ENCODE measurements around the gene SSBP3. TPM values are rescaled to one million over a fixed set of nuclear protein-coding genes. Genes with fewer than 3 reads are reported as not detected.
"Not testable (repeated sequence)": the region's sequence is repeated elsewhere in the genome, so short reads cannot be mapped to it uniquely, and the experiment has no call there.

The SSBP3 gene
- total RNA-seq (2014; rRNA removed; shearing (Covaris generic)): 27.0 and 56.0 TPM in 2 replicates

DNA sequence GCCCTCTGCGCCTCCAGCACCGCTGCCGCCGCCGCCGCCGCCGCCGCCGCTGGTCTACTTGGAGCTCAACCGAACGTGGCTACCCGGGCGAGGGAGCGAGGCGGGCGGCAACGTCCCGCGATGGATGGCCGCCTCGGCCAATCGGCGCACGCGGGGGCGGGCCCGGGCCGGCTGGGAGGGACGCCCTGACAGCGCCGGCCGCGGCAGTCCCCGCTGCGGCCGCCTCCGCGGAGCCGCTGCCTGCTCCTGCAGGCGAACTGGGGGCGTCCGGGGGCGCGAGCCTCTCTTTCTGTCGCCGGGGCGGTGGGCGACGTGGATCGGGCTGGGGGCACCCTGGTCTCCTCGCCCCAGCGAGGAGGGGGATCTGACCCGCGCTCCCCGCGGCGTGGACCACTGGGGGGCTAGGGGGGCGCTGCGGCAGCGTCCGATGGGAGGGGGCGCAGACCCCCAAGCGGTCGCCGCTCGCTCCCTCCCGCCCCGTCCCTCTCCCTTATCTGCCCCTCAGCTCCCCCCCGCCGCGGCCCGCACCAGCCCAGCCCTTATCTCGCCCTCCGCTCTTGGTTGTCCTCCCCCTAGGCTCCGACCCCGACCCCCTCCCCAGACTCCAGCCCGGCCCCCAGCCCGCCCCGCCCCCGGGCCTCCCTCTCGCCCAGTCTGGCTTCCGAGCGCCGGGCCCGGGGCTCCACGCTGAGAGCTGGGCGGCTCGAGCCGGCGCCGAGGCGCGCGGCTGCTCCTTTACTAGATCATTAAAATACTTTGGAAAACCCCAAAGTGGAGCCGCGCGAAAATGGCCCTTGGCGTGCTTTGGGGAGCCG lies at the start of gene SSBP3:
TSS of gene SSBP3 (minus strand) at position 56 of the 815 bp plus-strand sequence.
- Histone ChIP-seq H3K4me1 (replicated peaks) (peaks cover 44% of the 10 kb centered on the region), H3K36me3 (peaks cover 37% of the 10 kb centered on the region), H3K4me3 (peak within 1 kb of the TSS; percentile 89), H3K9me3 (replicated peaks) (no peaks in the 10 kb centered on the region), H3K27me3 (replicated peaks) (no peaks in the 10 kb centered on the region), H3K27ac (peak within 1 kb of the TSS; percentile 68)
- DNase-seq (ENCODE audit: low read depth in 1 of 2, low spot score in 2 of 2): peak; percentile 88 to 92

DNA sequence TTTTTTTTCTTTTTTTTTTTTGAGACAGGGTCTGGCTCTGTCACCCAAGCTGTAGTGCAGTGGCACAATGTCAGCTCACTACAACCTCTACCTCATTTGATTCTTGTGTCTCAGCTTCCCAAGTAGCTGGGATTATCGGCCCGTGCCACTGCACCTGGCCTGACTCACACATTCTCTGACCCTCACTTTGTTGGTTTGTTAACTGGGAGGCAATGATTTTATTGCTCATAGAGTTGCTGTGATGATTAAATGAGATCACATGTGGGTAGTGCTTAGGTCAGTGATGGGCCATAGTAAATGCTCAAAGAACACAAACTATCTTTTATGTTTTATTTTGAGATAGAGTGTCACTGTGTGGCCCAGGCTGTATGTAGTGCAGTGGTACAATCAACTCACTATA lies 47.3 kb upstream of the SSBP3 start:
- Histone ChIP-seq H3K4me3 (no peak overlapping the region), H3K9me3 (replicated peaks) (no peaks in the 10 kb centered on the region), H3K4me1 (replicated peaks) (no peaks in the 10 kb centered on the region), H3K27me3 (replicated peaks) (no peaks in the 10 kb centered on the region), H3K27ac (no peak overlapping the region), H3K36me3 (no peaks in the 10 kb centered on the region)
- no peak for DNase-seq (ENCODE audit: low read depth in 1 of 2, low spot score in 2 of 2)

DNA sequence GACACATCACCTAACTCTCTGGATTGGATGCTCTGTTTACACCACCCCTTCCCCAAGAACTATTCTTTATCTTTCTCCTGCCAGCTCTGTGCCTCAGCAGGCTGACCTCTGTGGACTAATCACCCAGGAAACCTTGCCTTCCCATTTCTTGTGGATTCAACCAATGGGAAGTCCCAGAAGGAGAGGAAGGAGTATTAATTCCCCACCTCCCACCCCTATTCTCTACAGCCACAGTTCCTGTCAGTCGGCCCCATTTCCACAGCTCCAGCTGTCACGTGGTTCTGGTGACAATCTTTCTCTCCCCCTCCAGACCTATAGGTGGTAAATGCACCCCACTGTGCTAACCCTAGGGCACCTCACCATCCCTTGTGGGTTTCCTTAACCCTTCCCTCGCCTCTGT lies 46.8 kb upstream of the SSBP3 start:
- no peaks in the 10 kb centered on the region for H3K36me3 ChIP-seq
- H3K4me1 ChIP-seq (replicated peaks): no peaks in the 10 kb centered on the region
- H3K27me3 ChIP-seq (replicated peaks): no peaks in the 10 kb centered on the region
- H3K9me3 ChIP-seq (replicated peaks): no peaks in the 10 kb centered on the region
- H3K4me3 ChIP-seq: no peak overlapping the region
- no peak overlapping the region for H3K27ac ChIP-seq
- no peak for DNase-seq (ENCODE audit: low read depth in 1 of 2, low spot score in 2 of 2)

DNA sequence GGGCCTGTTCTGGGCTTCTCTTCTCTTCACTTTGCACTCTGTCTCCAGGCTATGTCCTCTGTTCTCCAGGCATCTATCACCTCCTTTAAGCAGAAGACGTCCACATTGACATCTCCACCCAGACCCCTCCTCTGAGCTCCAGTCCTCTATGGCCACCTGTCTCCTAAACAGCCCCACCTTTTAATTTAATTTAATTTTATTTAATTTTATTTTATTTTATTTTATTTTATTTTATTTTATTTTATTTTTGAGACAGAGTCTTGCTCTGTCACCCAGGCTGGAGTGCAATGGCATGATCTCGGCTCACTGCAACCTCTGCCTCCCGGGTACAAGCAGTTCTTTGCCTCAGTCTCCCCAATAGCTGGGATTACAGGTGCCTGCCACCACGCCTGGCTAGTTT lies 43.2 kb upstream of the SSBP3 start:
- not testable (repeated sequence) for H3K27ac ChIP-seq; H3K4me1 ChIP-seq (replicated peaks); H3K9me3 ChIP-seq (replicated peaks); DNase-seq (ENCODE audit: low read depth in 1 of 2, low spot score in 2 of 2); H3K27me3 ChIP-seq (replicated peaks); H3K36me3 ChIP-seq; H3K4me3 ChIP-seq

DNA sequence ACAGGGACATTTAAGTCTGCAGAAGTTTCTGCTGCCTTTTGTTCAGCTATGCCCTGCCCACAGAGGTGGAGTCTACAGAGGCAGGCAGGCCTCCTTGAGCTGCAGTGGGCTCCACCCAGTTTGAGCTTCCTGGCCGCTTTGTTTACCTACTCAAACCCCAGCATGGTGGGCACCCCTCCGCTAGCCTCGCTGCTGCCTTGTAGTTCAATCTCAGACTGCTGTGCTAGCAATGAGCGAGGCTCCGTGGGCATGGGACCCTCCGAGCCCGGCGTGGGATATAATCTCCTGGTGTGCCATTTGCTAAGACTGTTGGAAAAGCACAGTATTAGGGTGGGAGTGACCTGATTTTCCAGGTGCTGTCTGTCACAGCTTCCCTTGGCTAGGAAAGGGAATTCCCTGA lies 42.6 kb upstream of the SSBP3 start:
- not testable (repeated sequence) for DNase-seq (ENCODE audit: low read depth in 1 of 2, low spot score in 2 of 2); H3K9me3 ChIP-seq (replicated peaks); H3K4me1 ChIP-seq (replicated peaks); H3K27ac ChIP-seq; H3K36me3 ChIP-seq; H3K4me3 ChIP-seq; H3K27me3 ChIP-seq (replicated peaks)

DNA sequence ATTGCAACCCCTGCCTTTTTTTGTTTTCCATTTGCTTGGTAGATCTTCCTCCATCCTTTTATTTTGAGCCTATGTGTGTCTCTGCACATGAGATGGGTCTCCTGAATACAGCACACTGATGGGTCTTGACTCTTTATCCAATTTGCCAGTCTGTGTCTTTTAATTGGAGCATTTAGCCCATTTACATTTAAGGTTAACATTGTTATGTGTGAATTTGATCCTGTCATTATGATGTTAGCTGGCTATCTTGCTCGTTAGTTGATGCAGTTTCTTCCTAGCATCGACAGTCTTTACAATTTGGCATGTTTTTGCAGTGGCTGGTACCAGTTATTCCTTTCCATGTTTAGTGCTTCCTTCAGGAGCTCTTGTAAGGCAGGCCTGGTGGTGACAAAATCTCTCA lies 40.9 kb upstream of the SSBP3 start:
- H3K4me3 ChIP-seq; H3K4me1 ChIP-seq (replicated peaks); H3K27me3 ChIP-seq (replicated peaks); H3K27ac ChIP-seq; H3K9me3 ChIP-seq (replicated peaks); DNase-seq (ENCODE audit: low read depth in 1 of 2, low spot score in 2 of 2); H3K36me3 ChIP-seq: not testable (repeated sequence)

DNA sequence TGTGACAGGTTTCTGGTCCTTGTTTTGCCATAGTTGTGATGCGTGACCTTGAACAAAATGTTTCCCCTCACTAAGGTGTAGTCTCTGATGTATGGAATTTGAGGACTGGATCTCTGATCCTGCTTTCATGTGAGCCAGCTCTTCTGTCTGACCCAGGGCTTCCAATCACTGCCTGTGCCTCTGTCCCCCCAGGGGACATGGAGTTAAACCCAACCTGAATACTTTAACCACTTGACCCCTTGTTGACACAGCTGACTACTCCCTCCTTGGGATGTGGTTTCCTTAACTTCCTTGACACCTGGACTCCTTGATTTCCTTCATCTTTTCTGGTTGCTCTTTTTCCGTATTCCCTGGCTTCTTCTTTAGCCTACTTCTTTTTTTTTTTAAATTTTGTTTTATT lies 36.0 kb upstream of the SSBP3 start:
- Histone ChIP-seq H3K27ac (no peak overlapping the region), H3K27me3 (replicated peaks) (no peaks in the 10 kb centered on the region), H3K4me3 (no peak overlapping the region), H3K4me1 (replicated peaks) (no peaks in the 10 kb centered on the region), H3K9me3 (replicated peaks) (no peaks in the 10 kb centered on the region), H3K36me3 (no peaks in the 10 kb centered on the region)
- no peak for DNase-seq (ENCODE audit: low read depth in 1 of 2, low spot score in 2 of 2)

DNA sequence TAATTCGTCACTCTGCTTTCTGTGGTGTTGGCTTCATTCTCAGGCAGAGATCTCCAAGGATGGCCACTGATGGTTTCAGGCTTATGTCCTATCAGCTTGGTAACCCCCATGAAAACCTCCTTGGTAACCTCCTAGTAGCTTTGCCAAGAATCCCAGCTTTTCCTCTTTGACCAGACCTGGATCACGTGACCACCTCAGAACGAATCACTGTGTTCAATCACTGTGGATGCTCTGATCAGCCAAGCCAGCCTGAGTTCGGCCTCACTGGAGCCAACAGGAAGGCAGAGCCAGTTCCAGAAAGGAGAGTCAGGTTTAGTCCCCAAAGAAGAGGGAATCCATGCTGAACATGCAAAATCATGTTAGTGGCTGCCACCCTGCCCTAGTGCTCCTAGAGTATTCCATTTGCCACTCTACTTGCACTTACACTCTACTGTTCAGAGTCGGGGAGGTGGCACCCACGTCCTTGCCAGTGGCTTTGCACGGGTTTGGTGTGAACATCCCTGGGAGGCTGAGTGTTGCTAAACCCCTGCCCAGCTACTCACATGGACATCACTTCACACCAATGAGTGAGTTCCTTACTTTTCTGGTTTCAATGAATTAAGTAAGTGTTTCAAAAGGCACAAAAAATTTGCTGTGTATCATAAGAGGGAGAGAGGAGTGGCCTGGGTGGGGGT lies 33.5 kb upstream of the SSBP3 start:
- Histone ChIP-seq H3K4me3 (no peak overlapping the region), H3K9me3 (replicated peaks) (no peaks in the 10 kb centered on the region), H3K4me1 (replicated peaks) (no peaks in the 10 kb centered on the region), H3K36me3 (no peaks in the 10 kb centered on the region), H3K27ac (no peak overlapping the region), H3K27me3 (replicated peaks) (no peaks in the 10 kb centered on the region)
- DNase-seq (ENCODE audit: low read depth in 1 of 2, low spot score in 2 of 2): no peak

DNA sequence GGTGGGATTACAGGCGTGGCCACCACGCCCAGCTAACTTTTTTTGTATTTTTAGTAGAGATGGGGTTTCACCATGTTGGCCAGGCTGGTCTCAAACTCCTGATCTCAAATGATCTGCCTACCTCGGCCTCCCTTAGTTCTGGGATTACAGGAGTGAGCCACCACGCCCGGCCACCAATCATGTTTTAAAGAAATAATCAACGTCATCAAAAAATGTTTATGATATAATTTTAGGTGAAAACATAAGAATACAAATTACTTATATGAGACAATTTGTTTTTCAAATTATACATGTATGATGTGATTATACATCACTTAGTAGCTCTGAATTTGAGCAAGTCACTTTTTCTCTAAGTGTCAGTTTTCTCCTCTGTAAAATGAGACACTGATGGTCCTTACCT lies 31.6 kb upstream of the SSBP3 start:
- no peaks in the 10 kb centered on the region for H3K4me1 ChIP-seq (replicated peaks)
- no peak for DNase-seq (ENCODE audit: low read depth in 1 of 2, low spot score in 2 of 2)
- H3K4me3 ChIP-seq: no peak overlapping the region
- no peak overlapping the region for H3K27ac ChIP-seq
- H3K9me3 ChIP-seq (replicated peaks): no peaks in the 10 kb centered on the region
- no peaks in the 10 kb centered on the region for H3K27me3 ChIP-seq (replicated peaks)
- H3K36me3 ChIP-seq: no peaks in the 10 kb centered on the region

DNA sequence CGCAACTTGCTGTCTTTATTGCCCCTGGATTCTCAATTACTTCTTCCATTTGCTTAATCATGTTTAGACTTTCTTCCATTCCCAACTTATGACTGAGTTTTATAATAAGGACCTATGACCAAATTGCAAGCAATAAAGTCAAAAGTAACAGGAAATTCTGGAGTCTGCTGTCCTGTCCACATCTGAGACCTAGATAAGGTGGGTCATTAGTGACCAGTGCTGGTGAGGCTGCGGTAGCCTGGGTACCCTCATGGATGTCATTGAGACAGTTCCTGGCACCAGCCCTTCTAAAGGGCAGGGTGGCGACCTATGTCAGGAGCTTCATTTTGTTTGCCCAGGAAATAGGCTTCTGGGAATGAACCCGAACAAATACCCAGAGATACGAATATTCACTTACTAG lies 30.6 kb upstream of the SSBP3 start:
- H3K4me1 ChIP-seq (replicated peaks): no peaks in the 10 kb centered on the region
- no peak for DNase-seq (ENCODE audit: low read depth in 1 of 2, low spot score in 2 of 2)
- no peaks in the 10 kb centered on the region for H3K27me3 ChIP-seq (replicated peaks)
- no peaks in the 10 kb centered on the region for H3K9me3 ChIP-seq (replicated peaks)
- H3K27ac ChIP-seq: no peak overlapping the region
- H3K36me3 ChIP-seq: no peaks in the 10 kb centered on the region
- H3K4me3 ChIP-seq: no peak overlapping the region

DNA sequence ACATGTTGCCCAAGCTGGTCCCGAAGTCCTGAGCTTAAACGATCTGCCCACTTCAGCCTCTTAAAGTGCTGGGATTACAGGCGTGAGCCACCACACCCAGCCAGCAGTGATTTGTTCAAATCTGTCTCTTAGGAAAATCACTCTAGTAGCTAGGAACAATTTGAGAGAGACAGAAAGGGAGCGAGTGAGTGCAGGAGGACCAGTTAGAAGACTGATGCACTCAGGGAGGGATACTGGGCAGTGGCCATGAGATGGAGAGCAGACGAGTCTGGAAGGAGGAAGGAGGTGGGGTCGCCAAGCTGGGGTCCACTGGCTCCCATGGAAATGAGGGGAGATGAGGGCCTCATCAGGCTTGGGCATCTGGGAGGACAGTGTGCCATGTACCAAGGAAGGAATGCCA lies 23.6 kb upstream of the SSBP3 start:
- DNase-seq (ENCODE audit: low read depth in 1 of 2, low spot score in 2 of 2): no peak
- Histone ChIP-seq H3K4me3 (no peak overlapping the region), H3K27me3 (replicated peaks) (no peaks in the 10 kb centered on the region), H3K4me1 (replicated peaks) (no peaks in the 10 kb centered on the region), H3K36me3 (no peaks in the 10 kb centered on the region), H3K27ac (no peak overlapping the region), H3K9me3 (replicated peaks) (no peaks in the 10 kb centered on the region)

DNA sequence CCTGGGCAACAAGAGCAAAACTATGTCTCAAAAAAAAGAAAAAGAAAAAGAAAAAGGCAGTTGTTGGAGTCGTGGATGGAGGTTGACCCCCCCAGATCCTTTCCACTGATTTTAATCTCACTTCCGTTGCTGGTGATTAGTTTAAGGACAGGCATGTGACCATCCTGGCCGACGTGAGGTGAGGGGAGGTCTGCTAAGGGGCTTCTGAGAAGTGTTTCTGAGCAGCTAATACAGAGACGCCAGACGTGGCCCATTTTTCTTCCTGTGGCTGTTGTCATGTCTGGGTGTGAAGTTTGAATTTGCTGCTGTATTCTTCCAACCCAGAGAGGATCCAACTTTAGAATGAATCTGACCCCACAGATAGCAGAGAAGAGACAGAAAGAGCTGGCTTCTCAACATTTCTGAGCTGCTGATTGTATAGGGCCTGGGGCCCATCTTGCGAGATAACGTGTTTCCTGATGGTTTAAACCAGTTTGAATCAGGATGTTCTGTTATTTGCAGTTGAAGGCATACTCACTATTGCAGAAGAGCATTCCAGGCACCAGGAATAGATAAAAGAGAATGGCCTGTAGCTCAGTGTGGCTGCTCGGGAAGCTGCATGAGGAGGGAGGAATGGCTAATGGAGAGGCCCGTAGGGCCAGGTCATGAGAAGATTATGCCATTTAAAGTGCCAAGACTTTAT lies 22.8 kb upstream of the SSBP3 start:
- Histone ChIP-seq H3K36me3 (no peaks in the 10 kb centered on the region), H3K4me3 (no peak overlapping the region), H3K4me1 (replicated peaks) (no peaks in the 10 kb centered on the region), H3K27ac (no peak overlapping the region), H3K9me3 (replicated peaks) (no peaks in the 10 kb centered on the region), H3K27me3 (replicated peaks) (no peaks in the 10 kb centered on the region)
- no peak for DNase-seq (ENCODE audit: low read depth in 1 of 2, low spot score in 2 of 2)

DNA sequence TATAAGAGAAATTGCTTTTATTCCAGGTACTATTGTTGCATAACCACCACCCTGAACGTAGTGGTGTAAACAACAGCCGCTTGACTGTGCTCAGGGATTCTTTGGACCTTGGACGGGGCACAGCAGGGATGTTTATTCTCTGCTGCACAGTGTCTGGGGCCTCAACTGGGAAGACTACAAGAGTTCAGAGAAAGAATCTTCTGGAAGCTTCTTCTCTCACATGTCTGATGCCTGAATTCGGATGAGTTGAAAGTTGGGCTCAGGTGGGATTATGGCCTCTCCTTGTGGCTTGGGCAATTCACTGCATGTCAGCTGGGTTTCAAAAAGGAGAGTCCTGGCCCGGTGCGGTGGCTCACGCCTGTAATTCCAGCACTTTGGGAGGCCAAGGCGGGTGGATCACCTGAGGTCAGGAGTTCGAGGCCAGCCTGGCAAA lies 19.0 kb upstream of the SSBP3 start:
- no peak overlapping the region for H3K27ac ChIP-seq
- H3K27me3 ChIP-seq (replicated peaks): no peaks in the 10 kb centered on the region
- H3K9me3 ChIP-seq (replicated peaks): no peaks in the 10 kb centered on the region
- DNase-seq (ENCODE audit: low read depth in 1 of 2, low spot score in 2 of 2): no peak
- H3K36me3 ChIP-seq: no peaks in the 10 kb centered on the region
- no peak overlapping the region for H3K4me3 ChIP-seq
- H3K4me1 ChIP-seq (replicated peaks): no peaks in the 10 kb centered on the region

DNA sequence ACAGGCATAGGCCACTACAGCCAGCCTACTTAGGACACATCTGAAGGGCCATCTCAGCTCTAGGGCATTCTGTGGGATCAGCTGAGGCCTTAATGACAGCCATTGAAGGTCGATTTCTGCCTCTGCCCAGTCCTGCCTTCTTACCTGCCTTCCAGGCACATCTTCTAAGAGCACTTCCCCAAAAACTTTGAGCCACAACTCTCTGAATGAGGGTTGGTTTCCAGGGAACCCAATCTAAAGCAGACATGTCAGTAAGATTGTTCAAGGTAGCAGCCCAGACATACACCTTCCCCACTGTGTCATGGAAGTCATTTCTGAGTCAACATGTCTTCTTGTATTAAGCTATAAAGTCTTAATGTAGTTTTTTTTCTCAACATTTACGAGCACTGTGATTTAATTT lies 18.2 kb upstream of the SSBP3 start:
- Histone ChIP-seq H3K27ac (no peak overlapping the region), H3K4me3 (no peak overlapping the region), H3K9me3 (replicated peaks) (no peaks in the 10 kb centered on the region), H3K27me3 (replicated peaks) (no peaks in the 10 kb centered on the region), H3K36me3 (no peaks in the 10 kb centered on the region), H3K4me1 (replicated peaks) (no peaks in the 10 kb centered on the region)
- DNase-seq (ENCODE audit: low read depth in 1 of 2, low spot score in 2 of 2): no peak
